ENCODE results near the gene SPRYD4.
A peak's percentile ranks its signal among the peaks of the same experiment; 100 is the strongest.

SPRYD4 gene

DNA sequence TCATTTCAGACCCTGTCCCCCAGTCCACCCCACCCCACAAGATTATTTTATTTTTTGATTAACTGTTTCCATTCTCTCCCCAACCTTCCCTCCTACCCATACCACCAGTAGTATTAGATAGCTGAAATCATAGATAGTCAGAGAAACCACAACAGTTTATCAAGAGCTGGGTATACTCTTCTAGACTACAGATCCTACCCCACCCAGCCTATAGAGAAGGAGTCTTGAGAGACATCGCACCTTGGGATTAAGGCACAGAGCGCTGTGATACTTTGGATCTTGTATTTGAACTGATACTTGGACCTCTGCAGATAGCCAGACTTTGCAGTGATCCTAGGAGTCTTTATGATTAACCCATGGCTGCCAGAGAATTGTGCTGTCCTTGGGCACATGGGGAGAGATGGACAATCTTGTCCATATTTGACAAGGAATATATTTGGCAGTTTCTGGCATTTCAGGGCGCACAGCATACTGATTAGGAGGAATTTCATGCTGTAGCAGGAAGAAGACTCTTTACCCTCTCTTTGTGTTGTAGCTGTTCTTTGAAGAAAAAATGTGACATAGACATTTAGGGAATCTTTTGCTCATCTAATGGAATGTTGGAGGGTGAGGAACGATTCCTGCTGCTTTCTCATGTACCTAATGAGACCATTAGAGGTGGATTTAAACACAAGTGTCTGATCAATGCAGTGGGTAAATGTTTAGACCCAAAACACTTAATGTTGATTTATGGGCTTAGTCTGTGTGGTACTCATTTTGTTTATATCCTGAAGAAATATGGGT lies 54.2 kb downstream of the SPRYD4 start:
- peak; percentile 47 for DNase-seq

DNA sequence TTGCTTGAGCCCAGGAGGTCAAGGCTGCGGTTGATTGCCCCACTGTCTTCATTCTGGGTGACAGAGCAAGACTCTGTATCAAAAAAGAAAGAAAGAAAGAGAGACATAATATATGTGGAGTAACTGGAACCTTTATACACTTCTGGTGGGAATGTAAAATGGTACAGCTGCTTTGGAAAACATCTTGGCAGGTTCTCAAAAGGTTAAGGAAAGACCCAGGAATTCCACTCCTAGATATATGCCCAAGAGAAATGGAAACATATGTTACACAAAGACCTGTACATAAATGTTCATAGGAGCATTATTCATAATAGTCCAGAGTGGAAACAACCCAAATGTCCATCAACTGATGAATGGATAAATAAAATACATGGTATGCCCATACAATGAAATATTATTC lies 60.5 kb downstream of the SPRYD4 start:
- no peak for DNase-seq
